HepG2 (cell line): Measurements from ENCODE around the gene GPC6. TPM values are rescaled to one million over a fixed set of nuclear protein-coding genes. Genes with fewer than 3 reads are reported as not detected.

Source experiments
- ATAC-seq: fragments of 200-7000 bp; cut with Tn5 transposase; 3 replicates; pipeline ENCODE4 v1.9.1; 2020; ENCODE audit warnings: mild to moderate bottlenecking, moderate library complexity
- BruUV-seq: library from RNA; stranded (reverse); fragments of 400-500 nt; replicated peaks from 2 replicates; lab custom pipeline; 2021; lab: Mats Ljungman, UMichigan
- CTCF ChIA-PET: fragments of 300-600 bp; formaldehyde crosslinking; extraction: SDS; loops from one replicate; lab custom pipeline; 2021; ENCODE audit warnings: low total read pairs, inconsistent platforms, low intra/inter-chr PET ratio; lab: Yijun Ruan, JAX
- POLR2A ChIA-PET: fragments of 350-600 bp; sonication (Branson Sonifier 250); formaldehyde crosslinking; loops from one replicate; lab custom pipeline; 2020; ENCODE audit warnings: antibody characterized with exemption, inconsistent platforms; lab: Yijun Ruan, JAX
- DNase-seq: peaks from one replicate; pipeline ENCODE4 v3.0.0-alpha.2; 2015; ENCODE audit warnings: low spot score
- FAIRE-seq: peaks from 3 replicates; lab custom pipeline; 2011; peaks lifted over from hg19 to GRCh38; lab: Jason Lieb, UNC
- H2AFZ ChIP-seq: one replicate; pipeline ENCODE4 v1.6.1; 2011; ENCODE audit warnings: low read length, inconsistent platforms
- H3K27ac ChIP-seq: fragments of 300-600 bp; 3 replicates; pipeline ENCODE4 v1.8.0; 2011; ENCODE audit warnings: mixed run types, mild to moderate bottlenecking, mixed read lengths, low read length, inconsistent platforms; ENCODE audit not compliant: insufficient read depth; ENCODE audit errors: extremely low read length
- H3K27me3 ChIP-seq, 2 experiments: fragments of 200-600 bp in 1 of 2; 2 replicates in 1 of 2; 3 replicates in 1 of 2; pipeline versions ENCODE4 v1.6.0 to v1.8.0; 2011; ENCODE audit warnings: low read length in 2 of 2, mild to moderate bottlenecking in 2 of 2, moderate library complexity in 2 of 2, inconsistent platforms in 1 of 2; ENCODE audit not compliant: insufficient read depth in 2 of 2, control insufficient read depth in 1 of 2
- H3K36me3 ChIP-seq, 2 experiments: fragments of 200-600 bp in 1 of 2; replicated peaks in 1 of 2; 2 replicates in 1 of 2; 3 replicates in 1 of 2; pipeline versions ENCODE4 v1.5.1 to v1.8.0; 2011; ENCODE audit warnings: low read length in 2 of 2, inconsistent platforms in 1 of 2; ENCODE audit not compliant: insufficient read depth in 2 of 2, control insufficient read depth in 1 of 2
- H3K4me1 ChIP-seq: 2 replicates; pipeline ENCODE4 v1.5.1; 2012; ENCODE audit warnings: low read length, inconsistent platforms; ENCODE audit not compliant: insufficient read depth
- H3K4me2 ChIP-seq: 2 replicates; pipeline ENCODE4 v1.6.0; 2011; ENCODE audit warnings: low read depth, low read length, inconsistent platforms
- H3K4me3 ChIP-seq, 3 experiments: fragments of 200-600 bp in 1 of 3; sonication (generic), shearing (Covaris generic) in 1 of 3; replicated peaks in 1 of 3; 2 replicates each; pipeline ENCODE4 v1.5.1; 2011 to 2016; ENCODE audit warnings: low read length in 3 of 3, inconsistent platforms in 2 of 3, low read depth in 2 of 3, mild to moderate bottlenecking in 2 of 3, control low read depth in 1 of 3, mixed read lengths in 1 of 3; ENCODE audit not compliant: insufficient read depth in 1 of 3
- H3K79me2 ChIP-seq: one replicate; pipeline ENCODE4 v1.6.1; 2011; ENCODE audit warnings: low read length, inconsistent platforms; ENCODE audit not compliant: insufficient read depth
- H3K9ac ChIP-seq: 2 replicates; pipeline ENCODE4 v1.6.0; 2011; ENCODE audit warnings: mild to moderate bottlenecking, low read depth, low read length, inconsistent platforms; ENCODE audit not compliant: insufficient read depth
- H3K9me3 ChIP-seq: 2 replicates; pipeline ENCODE4 v1.5.1; 2012; ENCODE audit warnings: mild to moderate bottlenecking, low read length
- H4K20me1 ChIP-seq: 2 replicates; pipeline ENCODE4 v1.6.0; 2011; ENCODE audit warnings: inconsistent platforms, mild to moderate bottlenecking, low read length, moderate library complexity; ENCODE audit not compliant: insufficient read depth
- CCDC6 ChIP-seq: sonication (generic); formaldehyde crosslinking; IDR thresholded peaks from 2 replicates; pipeline ENCODE4 v1.8.1; 2022; ENCODE audit warnings: mild to moderate bottlenecking, missing genetic modification reagents, moderate library complexity
- CEBPZ ChIP-seq: IDR thresholded peaks from 2 replicates; pipeline ENCODE4 v1.6.1; 2012; ENCODE audit warnings: low read length, improper control_type of control experiment
- ELF4 ChIP-seq: sonication (generic); formaldehyde crosslinking; IDR thresholded peaks from 2 replicates; pipeline ENCODE4 v1.5.0; 2020; ENCODE audit warnings: missing genetic modification reagents, mild to moderate bottlenecking, moderate library complexity, borderline replicate concordance
- GMEB1 ChIP-seq: sonication (generic); formaldehyde crosslinking; IDR thresholded peaks from 2 replicates; pipeline ENCODE4 v1.5.1; 2020; ENCODE audit warnings: missing genetic modification reagents, mild to moderate bottlenecking, borderline replicate concordance
- POLR2A ChIP-seq, 2 experiments: IDR thresholded peaks; 2 replicates each; pipeline ENCODE4 v1.6.1; 2011; ENCODE audit warnings: low read depth in 2 of 2, low read length in 2 of 2, mild to moderate bottlenecking in 1 of 2, moderate library complexity in 1 of 2; ENCODE audit not compliant: insufficient read depth in 1 of 2
- RFXANK ChIP-seq: IDR thresholded peaks from 2 replicates; pipeline ENCODE4 v1.6.1; 2016
- ZBTB20 ChIP-seq: sonication (generic); formaldehyde crosslinking; IDR thresholded peaks from 2 replicates; pipeline ENCODE4 v1.8.1; 2023; ENCODE audit warnings: missing genetic modification reagents, low read depth, mild to moderate bottlenecking, borderline replicate concordance
- ZBTB26 ChIP-seq: IDR thresholded peaks from 2 replicates; pipeline ENCODE4 v1.6.1; 2016; ENCODE audit warnings: missing compliant biosample characterization, missing genetic modification reagents, borderline replicate concordance
- ZFP1 ChIP-seq: IDR thresholded peaks from 2 replicates; pipeline ENCODE4 v1.6.1; 2016
- ZKSCAN1 ChIP-seq: fragments of 150-350 bp; IDR thresholded peaks from 2 replicates; pipeline ENCODE4 v1.6.1; 2014; ENCODE audit warnings: low read length
- ZNF280B ChIP-seq: sonication (generic); formaldehyde crosslinking; IDR thresholded peaks from 2 replicates; pipeline ENCODE4 v1.5.0; 2020; ENCODE audit warnings: missing genetic modification reagents, mild to moderate bottlenecking, borderline replicate concordance
- ZNF343 ChIP-seq: sonication (generic); formaldehyde crosslinking; IDR thresholded peaks from 2 replicates; pipeline ENCODE4 v1.4.0; 2020; ENCODE audit warnings: mild to moderate bottlenecking, missing genetic modification reagents
- ZNF460 ChIP-seq: sonication (generic); formaldehyde crosslinking; IDR thresholded peaks from 2 replicates; pipeline ENCODE4 v1.5.1; 2020; ENCODE audit warnings: missing genetic modification reagents, mild to moderate bottlenecking, borderline replicate concordance
- ZNF543 ChIP-seq: sonication (generic); formaldehyde crosslinking; IDR thresholded peaks from 2 replicates; pipeline ENCODE4 v1.4.0; 2020; ENCODE audit warnings: mild to moderate bottlenecking, missing genetic modification reagents
- ZNF749 ChIP-seq: sonication (generic); formaldehyde crosslinking; IDR thresholded peaks from 2 replicates; pipeline ENCODE4 v1.8.0; 2022; ENCODE audit warnings: mild to moderate bottlenecking, missing genetic modification reagents, moderate library complexity, borderline replicate concordance
- in situ Hi-C: cut with HindIII; loops from 2 replicates; pipeline ENCODE4 v1.10.0; 2017; ENCODE audit warnings: low pct_unique_long_range_greater_than_20kb; ENCODE audit not compliant: extremely low pct_ligation_motif_present
- intact Hi-C: fragments of 100-400 bp; cut with micrococcal nuclease; formaldehyde crosslinking; loops from one replicate; pipeline ENCODE4 v1.10.0; 2022; ENCODE audit not compliant: unreplicated experiment
- polyA plus RNA-seq, 8 experiments: library from polyadenylated mRNA; depleted of rRNA in 3 of 8; stranded (reverse) in 7 of 8; unstranded in 1 of 8; fragments of >200 nt; fragmentation: Illumina TruSeq in 4 of 8; extraction: Trizol in 4 of 8; gene quantifications; 2 replicates each; pipeline versions ENCODE4 v1.2.1 to v1.2.3, GENCODE V29; 2011 to 2016; ENCODE audit warnings: low read depth in 4 of 8, missing spikeins in 1 of 8, mixed read lengths in 1 of 8; ENCODE audit not compliant: insufficient read depth in 1 of 8
- total RNA-seq, 5 experiments: library from RNA; depleted of rRNA; stranded (reverse); fragments of >200 nt; fragmentation: Illumina TruSeq; extraction: Trizol; gene quantifications; 2 replicates each; pipeline ENCODE4 v1.2.3, GENCODE V29; 2016; ENCODE audit warnings: low read depth in 1 of 5
- TF ChIP-seq, protein P1 (sequence below): sonication (generic); formaldehyde crosslinking; IDR thresholded peaks from 2 replicates; pipeline ENCODE4 v1.8.0; 2022; ENCODE audit warnings: missing genetic modification reagents, low read depth, mild to moderate bottlenecking, borderline replicate concordance

GPC6 gene
- total and polyA plus RNA-seq, 2 of the 13 experiments (the other 11 are each of a cell fraction or from before 2014, with no cell fraction given): 24.5 to 33.9 TPM

- no peak for FAIRE-seq
- CTCF ChIA-PET: no interaction called here
- H4K20me1 ChIP-seq: no peaks in the 10 kb centered on the region
- TF ChIP-seq CEBPZ: no peak
- TF ChIP-seq GMEB1 (CRISPR knock-in tag): no peak
- no peak for TF ChIP-seq ZNF280B (CRISPR knock-in tag)
- TF ChIP-seq ZBTB20 (CRISPR knock-in tag): no peak
- TF ChIP-seq ZNF343: no peak
- no peak for TF ChIP-seq POLR2A (IDR thresholded peaks at IDR 0.05; ENCODE audit: insufficient read depth in 1 of 2, low read depth in 2 of 2, low read length in 2 of 2)
- TF ChIP-seq ZNF543 (CRISPR knock-in tag): no peak
- TF ChIP-seq, protein P1, sequence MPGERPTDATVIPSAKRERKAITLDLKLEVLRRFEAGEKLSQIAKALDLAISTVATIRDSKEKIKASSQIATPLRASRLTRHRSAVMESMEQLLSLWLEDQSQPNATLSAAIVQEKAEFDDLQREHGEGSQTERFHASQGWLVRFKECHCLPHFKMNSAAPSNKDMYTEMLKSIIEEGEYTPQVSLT (CRISPR knock-in tag): no peak
- TF ChIP-seq ELF4: no peak
- TF ChIP-seq ZFP1 (CRISPR knock-in tag): no peak
- no peak for TF ChIP-seq CCDC6 (CRISPR knock-in tag)
- TF ChIP-seq ZKSCAN1: no peak
- TF ChIP-seq ZNF749 (CRISPR knock-in tag): no peak
- TF ChIP-seq ZNF460: no peak
- TF ChIP-seq RFXANK (CRISPR knock-in tag): no peak
- no peak for TF ChIP-seq ZBTB26 (CRISPR knock-in tag)
- TF ChIP-seq, all 625 proteins: peak for 0
- no peak overlapping the region for H3K27ac ChIP-seq
- no peak overlapping the region for H3K4me2 ChIP-seq
- no peaks in the 10 kb centered on the region for H3K27me3 ChIP-seq
- no peak overlapping the region for H2AFZ ChIP-seq
- in situ Hi-C loops: no loop called here
- POLR2A ChIA-PET: no interaction called here
- no peaks in the 10 kb centered on the region for H3K4me1 ChIP-seq
- BruUV-seq: no TSS peak
- DNase-seq (no peak), ATAC-seq (no peak)
- intact Hi-C loops: no loop called here
- no peaks in the 10 kb centered on the region for H3K79me2 ChIP-seq
- H3K4me3 ChIP-seq: no peak overlapping the region
- H3K36me3 ChIP-seq: no peaks in the 10 kb centered on the region
- no peak overlapping the region for H3K9ac ChIP-seq
- H3K9me3 ChIP-seq: no peaks in the 10 kb centered on the region
These were observed 180.9 kb downstream of the GPC6 start for GRCh38 chr13:93407551-93407950.
